BLaER1 (cell line): Measurements from ENCODE around the gene KCNJ11.

Experiments used
- H3K27ac ChIP-seq: shearing (Covaris generic); formaldehyde crosslinking; 2 replicates; pipeline ENCODE4 v1.8.1; 2022
- H3K27me3 ChIP-seq: shearing (Covaris generic); formaldehyde crosslinking; 2 replicates; pipeline ENCODE4 v1.8.1; 2022
- H3K36me3 ChIP-seq: shearing (Covaris generic); formaldehyde crosslinking; 2 replicates; pipeline ENCODE4 v1.8.1; 2022
- H3K4me1 ChIP-seq: shearing (Covaris generic); formaldehyde crosslinking; 2 replicates; pipeline ENCODE4 v1.8.1; 2022
- H3K4me2 ChIP-seq: shearing (Covaris generic); formaldehyde crosslinking; 2 replicates; pipeline ENCODE4 v1.8.1; 2022
- H3K4me3 ChIP-seq: shearing (Covaris generic); formaldehyde crosslinking; 2 replicates; pipeline ENCODE4 v1.8.1; 2022
- H3K9ac ChIP-seq: shearing (Covaris generic); formaldehyde crosslinking; 2 replicates; pipeline ENCODE4 v1.8.1; 2022
- H3K9me3 ChIP-seq: shearing (Covaris generic); formaldehyde crosslinking; 2 replicates; pipeline ENCODE4 v1.8.1; 2022
- H4K20me1 ChIP-seq: shearing (Covaris generic); formaldehyde crosslinking; 2 replicates; pipeline ENCODE4 v1.8.1; 2022
- Cebpa-rat ChIP-seq: shearing (Covaris generic); IDR thresholded peaks from 2 replicates; pipeline ENCODE4 v1.8.1; 2022

Gene KCNJ11

DNA sequence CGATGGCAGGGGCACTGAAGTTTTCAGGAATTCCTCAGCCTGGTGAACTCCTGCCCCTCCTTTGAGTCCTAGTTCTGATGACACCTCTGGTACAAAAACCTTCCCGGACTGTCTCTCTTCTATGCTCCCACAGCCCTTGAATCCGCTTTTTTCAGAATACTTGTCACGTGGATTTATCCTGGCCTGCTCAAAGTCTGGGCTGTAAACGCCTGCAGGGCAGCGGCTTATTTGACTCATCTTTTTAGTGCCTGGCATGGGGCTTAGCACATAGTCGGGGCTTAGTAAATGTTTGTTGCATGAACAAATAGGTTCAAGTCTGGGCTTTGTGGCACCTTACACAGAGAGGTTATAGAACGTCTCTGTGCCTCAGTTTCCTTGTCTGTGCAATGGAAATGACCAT is 13.4 kb upstream of the KCNJ11 start:
- Histone ChIP-seq H3K4me1 (peaks cover 59% of the 10 kb centered on the region), H3K36me3 (no peaks in the 10 kb centered on the region), H4K20me1 (no peaks in the 10 kb centered on the region), H3K4me3 (no peak overlapping the region), H3K9ac (no peak overlapping the region), H3K4me2 (peak overlapping the region; percentile 52), H3K27ac (peak overlapping the region; percentile 49; the same call in 1 of the 2 replicates), H3K9me3 (no peaks in the 10 kb centered on the region), H3K27me3 (no peaks in the 10 kb centered on the region)
- TF ChIP-seq Cebpa-rat, result no peak

DNA sequence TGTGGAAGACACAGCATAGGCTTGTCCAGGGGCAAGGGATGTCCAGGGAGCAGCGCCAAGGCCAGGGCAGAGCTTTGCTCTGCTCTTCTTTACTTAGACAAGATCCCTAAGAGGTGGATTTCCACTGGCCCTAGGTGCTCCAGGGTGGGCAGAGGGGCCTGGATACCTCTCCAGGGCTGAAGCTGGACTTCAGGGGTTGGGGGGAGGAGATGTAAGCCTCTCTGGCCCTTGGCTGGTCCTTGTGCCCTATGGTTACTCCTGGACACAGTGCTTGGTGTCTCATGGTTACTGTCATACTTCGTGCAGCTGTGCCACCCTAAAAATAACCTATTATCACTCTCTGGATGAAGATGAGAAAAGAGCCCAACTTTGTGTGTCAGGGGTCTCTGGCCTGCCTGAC is 12.9 kb upstream of the KCNJ11 start:
- Histone ChIP-seq H3K27ac (peak overlapping the region; percentile 49; the same call in 1 of the 2 replicates), H3K4me3 (no peak overlapping the region), H3K36me3 (no peaks in the 10 kb centered on the region), H3K4me2 (peak overlapping the region; percentile 52), H3K9ac (peak overlapping the region; percentile 5; the same call in 1 of the 2 replicates), H4K20me1 (no peaks in the 10 kb centered on the region), H3K4me1 (peaks cover 54% of the 10 kb centered on the region), H3K27me3 (no peaks in the 10 kb centered on the region), H3K9me3 (no peaks in the 10 kb centered on the region)
- TF ChIP-seq Cebpa-rat, result no peak

DNA sequence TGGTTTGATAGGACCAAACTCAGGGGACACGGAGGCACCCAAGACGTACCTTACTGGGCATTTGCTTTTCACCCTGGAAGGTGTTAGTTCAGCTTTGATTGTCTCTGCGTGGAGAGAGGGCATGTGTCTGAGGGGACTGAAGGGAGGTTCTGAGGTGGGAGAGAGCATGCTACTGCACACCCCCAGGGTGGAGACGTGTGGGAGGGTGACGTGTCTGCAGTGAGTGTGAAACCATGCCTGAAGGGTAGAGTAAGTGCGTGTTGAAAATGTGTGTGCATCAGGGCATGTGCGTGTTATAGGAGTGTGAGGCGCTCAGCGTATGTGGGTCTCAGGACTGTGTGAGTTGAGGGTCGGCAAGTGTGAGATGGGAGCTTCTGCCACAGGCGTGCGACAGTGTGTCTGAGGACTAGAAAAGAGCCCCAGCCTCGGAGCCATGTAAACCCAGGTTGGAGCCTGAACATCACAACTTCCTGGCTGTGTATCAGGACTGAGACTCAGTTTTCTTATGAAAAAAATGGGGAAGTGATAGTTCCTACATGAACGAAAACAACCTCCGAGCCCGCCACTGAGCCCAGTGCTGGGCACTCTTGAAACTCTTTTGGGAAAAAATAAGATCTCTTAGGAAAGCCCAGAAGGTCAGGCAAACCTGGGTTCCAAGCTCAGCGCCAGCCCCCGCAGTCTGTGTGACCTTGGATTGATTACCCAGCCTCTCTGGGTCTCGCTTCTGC is 11.8 kb upstream of the KCNJ11 start:
- no peak overlapping the region for H3K9ac ChIP-seq
- H3K4me2 ChIP-seq, result peak overlapping the region; percentile 52
- no peaks in the 10 kb centered on the region for H3K36me3 ChIP-seq
- 0 out of 2 replicates have a peak overlapping the region, but pooled peaks have one; percentile 4 for H3K27ac ChIP-seq
- no peak for TF ChIP-seq Cebpa-rat
- H4K20me1 ChIP-seq, result no peaks in the 10 kb centered on the region
- no peaks in the 10 kb centered on the region for H3K27me3 ChIP-seq
- H3K9me3 ChIP-seq, result no peaks in the 10 kb centered on the region
- H3K4me3 ChIP-seq, result no peak overlapping the region
- peaks cover 43% of the 10 kb centered on the region for H3K4me1 ChIP-seq

DNA sequence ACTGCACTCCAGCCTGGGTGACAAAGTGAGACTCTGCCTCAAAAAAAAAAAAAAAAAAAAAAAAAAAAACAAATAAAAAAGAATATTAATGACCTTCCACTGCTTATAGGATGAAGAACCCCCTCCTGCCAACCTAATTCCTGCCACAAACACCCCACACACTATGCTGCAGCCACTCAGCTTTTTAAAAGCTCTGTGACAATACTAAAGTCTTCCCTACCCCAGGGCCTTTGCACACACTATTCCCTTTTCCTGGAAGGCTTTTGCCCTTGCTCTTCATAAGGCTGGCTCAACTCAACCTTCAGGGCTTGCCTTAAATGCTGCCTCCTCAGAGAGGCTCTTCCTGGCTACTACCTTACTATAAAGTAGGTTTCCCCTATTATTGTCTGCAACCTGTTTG is 10.8 kb upstream of the KCNJ11 start:
- peaks cover 33% of the 10 kb centered on the region for H3K4me1 ChIP-seq
- no peak for TF ChIP-seq Cebpa-rat
- H3K27ac ChIP-seq, result no peak overlapping the region
- no peak overlapping the region for H3K9ac ChIP-seq
- no peak overlapping the region for H3K4me2 ChIP-seq
- H3K9me3 ChIP-seq, result no peaks in the 10 kb centered on the region
- no peaks in the 10 kb centered on the region for H4K20me1 ChIP-seq
- no peaks in the 10 kb centered on the region for H3K36me3 ChIP-seq
- H3K4me3 ChIP-seq, result no peak overlapping the region
- H3K27me3 ChIP-seq, result no peaks in the 10 kb centered on the region

DNA sequence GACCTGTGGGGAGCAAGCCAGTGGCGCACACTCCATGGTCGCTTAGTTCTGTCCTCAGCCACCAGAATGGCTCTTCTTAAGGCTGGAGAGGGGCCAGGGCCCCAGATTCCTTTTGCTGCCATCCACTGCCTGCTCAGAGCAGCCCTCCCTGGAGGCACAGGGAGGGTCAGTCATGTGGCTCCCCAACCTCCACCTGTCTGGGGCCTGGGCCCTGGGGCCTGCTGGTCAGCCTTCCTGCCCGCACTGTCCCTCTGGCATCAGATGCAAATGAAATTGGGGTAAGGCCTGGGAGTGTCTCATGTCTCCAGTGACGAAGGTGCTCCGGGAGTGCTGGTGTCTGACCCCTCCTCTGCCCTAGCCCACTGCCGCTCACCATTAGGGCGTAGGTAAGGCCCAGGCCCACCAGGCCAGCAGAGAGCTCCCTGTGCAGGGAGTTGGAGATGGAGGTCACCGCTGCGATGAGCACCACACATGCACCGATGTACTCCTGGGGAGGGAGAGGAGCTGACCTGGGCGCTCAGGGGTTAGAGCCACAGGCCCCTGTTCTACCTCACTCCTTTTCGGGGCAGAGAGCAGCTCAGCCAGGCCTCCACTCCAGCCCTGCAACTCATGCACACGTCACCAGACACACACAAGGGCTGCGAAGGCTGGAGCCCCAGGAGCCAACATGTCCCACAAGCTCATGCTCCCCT is 9.0 kb upstream of the KCNJ11 start:
- H3K36me3 ChIP-seq, result no peaks in the 10 kb centered on the region
- TF ChIP-seq Cebpa-rat, result no peak
- no peaks in the 10 kb centered on the region for H4K20me1 ChIP-seq
- no peak overlapping the region for H3K9ac ChIP-seq
- H3K27me3 ChIP-seq, result no peaks in the 10 kb centered on the region
- H3K4me3 ChIP-seq, result no peak overlapping the region
- H3K4me1 ChIP-seq, result peaks cover 24% of the 10 kb centered on the region
- H3K9me3 ChIP-seq, result no peaks in the 10 kb centered on the region
- no peak overlapping the region for H3K4me2 ChIP-seq
- no peak overlapping the region for H3K27ac ChIP-seq

DNA sequence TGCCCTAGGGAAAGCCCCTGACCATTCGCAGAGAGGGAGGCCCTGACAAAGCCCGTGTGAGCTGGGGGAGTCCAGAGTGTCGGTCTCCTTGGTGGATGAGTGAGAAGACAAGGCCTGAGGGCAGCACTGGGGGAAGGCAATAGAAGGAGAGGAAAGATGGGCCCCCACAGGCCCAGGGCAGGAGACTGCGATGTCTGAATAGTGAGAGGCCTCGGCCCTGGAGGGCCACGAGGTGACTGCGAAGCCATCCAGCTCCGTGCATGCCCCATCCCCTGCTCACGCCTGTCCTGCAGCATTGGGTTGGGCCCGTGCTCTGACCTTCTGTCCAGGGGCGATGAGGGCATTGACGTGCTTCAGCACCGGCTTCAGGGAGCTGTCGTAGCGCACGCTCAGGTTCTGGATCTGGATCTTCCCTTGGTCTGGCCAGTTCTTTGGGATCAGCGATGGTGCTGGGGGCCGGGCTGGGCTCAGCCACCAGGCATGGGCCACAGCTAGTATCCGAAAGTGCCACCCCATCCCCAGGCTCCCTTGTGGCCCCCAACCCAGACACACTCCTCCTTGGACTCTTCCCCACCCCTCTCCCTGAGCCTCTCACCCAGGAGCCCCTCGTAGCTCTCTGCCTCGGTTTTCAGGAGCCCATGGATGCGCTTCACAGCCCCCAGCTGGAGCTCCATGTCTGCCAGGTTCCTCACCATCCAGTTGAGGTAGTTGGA is 8.3 kb upstream of the KCNJ11 start:
- no peak overlapping the region for H3K4me3 ChIP-seq
- no peak overlapping the region for H3K9ac ChIP-seq
- H3K4me1 ChIP-seq, result peaks cover 20% of the 10 kb centered on the region
- H3K9me3 ChIP-seq, result no peaks in the 10 kb centered on the region
- H3K27me3 ChIP-seq, result no peaks in the 10 kb centered on the region
- TF ChIP-seq Cebpa-rat, result no peak
- H3K36me3 ChIP-seq, result no peaks in the 10 kb centered on the region
- H3K4me2 ChIP-seq, result no peak overlapping the region
- H3K27ac ChIP-seq, result no peak overlapping the region
- no peaks in the 10 kb centered on the region for H4K20me1 ChIP-seq

DNA sequence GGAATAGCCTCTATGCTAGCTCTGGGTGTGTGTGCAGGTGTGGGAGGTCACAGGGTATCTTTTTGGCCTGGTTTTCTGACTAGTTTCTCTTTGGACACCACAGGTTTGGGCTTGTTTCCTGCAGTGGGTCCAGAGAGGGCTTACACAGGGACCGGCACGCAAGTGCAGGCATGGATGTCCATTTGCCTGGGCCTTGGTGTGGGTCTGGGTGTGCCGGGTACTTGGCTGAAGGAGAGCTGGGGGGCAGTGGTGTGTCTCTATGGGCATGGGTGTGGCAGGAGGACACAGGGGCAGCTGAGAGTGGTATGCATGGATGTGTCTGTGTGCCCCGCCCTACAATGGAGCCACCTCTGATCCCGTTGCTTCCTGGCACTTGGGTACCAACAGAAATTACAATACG is 7.5 kb upstream of the KCNJ11 start:
- Histone ChIP-seq H3K4me3 (no peak overlapping the region), H3K9ac (no peak overlapping the region), H4K20me1 (no peaks in the 10 kb centered on the region), H3K4me1 (peaks cover 20% of the 10 kb centered on the region), H3K4me2 (no peak overlapping the region), H3K9me3 (no peaks in the 10 kb centered on the region), H3K27ac (no peak overlapping the region), H3K27me3 (no peaks in the 10 kb centered on the region), H3K36me3 (no peaks in the 10 kb centered on the region)
- no peak for TF ChIP-seq Cebpa-rat

DNA sequence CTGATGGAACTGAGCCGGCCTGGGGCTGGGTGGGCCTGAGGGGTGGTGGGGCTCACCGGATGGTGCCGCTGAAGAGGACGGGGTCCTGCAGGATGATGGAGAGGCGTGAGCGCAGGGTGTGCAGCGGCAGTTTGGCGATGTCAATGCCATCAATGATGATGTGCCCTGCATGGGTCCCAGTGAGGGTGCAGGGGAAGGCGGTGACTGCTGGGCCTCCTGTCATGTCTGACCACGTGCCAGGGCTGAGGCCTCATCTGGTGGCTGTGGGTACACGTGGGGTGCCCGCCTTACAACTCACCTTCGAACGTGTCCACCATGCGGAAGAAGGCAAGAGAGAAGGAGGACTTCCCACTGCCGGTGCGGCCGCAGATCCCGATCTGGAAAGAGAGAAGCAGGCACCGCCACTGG is 7.1 kb upstream of the KCNJ11 start:
- Histone ChIP-seq H3K4me2 (no peak overlapping the region), H3K4me3 (no peak overlapping the region), H3K27ac (no peak overlapping the region), H3K9ac (no peak overlapping the region), H3K27me3 (no peaks in the 10 kb centered on the region), H3K4me1 (peaks cover 20% of the 10 kb centered on the region), H3K36me3 (no peaks in the 10 kb centered on the region), H3K9me3 (no peaks in the 10 kb centered on the region), H4K20me1 (no peaks in the 10 kb centered on the region)
- TF ChIP-seq Cebpa-rat, result no peak

DNA sequence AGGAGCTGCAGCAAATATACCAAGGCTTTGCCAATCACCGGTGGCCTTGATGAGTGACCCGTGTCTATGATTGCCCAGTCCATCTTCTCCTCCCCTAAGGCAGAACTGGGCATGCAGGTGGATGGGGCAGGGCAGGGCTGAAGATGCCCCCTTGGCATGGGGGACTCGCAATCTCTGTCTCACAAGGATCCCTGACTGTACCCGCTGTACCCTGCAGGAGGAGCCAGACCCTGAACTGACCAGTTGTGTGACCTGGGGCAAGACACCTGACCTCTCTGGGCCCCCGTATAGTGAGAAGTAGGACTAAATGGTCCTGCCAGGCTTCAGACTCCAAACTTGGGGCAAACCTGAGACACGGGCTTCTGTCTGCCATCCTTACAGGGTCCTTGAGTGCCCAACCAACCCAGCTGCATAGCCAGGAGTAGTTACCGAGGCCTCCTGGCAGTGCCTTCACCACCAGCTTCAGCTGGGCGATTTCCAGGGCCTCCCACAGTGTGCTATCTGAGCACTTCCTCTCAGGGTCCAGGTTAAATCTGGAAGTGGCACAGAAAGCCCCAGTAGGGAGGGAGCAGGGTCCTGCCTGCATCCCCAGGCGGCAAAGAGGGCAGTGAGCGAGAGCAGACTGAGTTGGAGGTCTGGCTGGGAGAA is 6.4 kb upstream of the KCNJ11 start:
- no peak for TF ChIP-seq Cebpa-rat
- no peaks in the 10 kb centered on the region for H4K20me1 ChIP-seq
- no peaks in the 10 kb centered on the region for H3K9me3 ChIP-seq
- H3K27ac ChIP-seq, result no peak overlapping the region
- H3K27me3 ChIP-seq, result no peaks in the 10 kb centered on the region
- no peak overlapping the region for H3K4me3 ChIP-seq
- peaks cover 21% of the 10 kb centered on the region for H3K4me1 ChIP-seq
- H3K9ac ChIP-seq, result no peak overlapping the region
- H3K4me2 ChIP-seq, result no peak overlapping the region
- no peaks in the 10 kb centered on the region for H3K36me3 ChIP-seq
